Vagina (tissue), 2 donors: Measurements from ENCODE around the gene PRR5.

ENCODE experiments used
- CTCF ChIP-seq, 3 experiments: fragments of 450-650 bp in 2 of 3; fragments of 200-600 bp in 1 of 3; sonication (generic) in 1 of 3; IDR thresholded peaks; one replicate each; pipeline ENCODE4 v1.5.1; 2017 to 2019; ENCODE audit warnings: antibody characterized with exemption in 3 of 3, mild to moderate bottlenecking in 2 of 3, moderate library complexity in 2 of 3
- POLR2A ChIP-seq, 2 donors: fragments of 450-650 bp; IDR thresholded peaks; one replicate each; pipeline ENCODE4 v1.6.1; 2017; ENCODE audit warnings: antibody characterized with exemption in 2 of 2, mild to moderate bottlenecking in 2 of 2, moderate library complexity in 2 of 2
- POLR2AphosphoS5 ChIP-seq, 2 donors: sonication (generic); formaldehyde crosslinking; IDR thresholded peaks; one replicate each; pipeline ENCODE4 v1.9.0; 2017; ENCODE audit warnings: antibody characterized with exemption in 2 of 2, mild to moderate bottlenecking in 2 of 2, low read depth in 1 of 2; ENCODE audit not compliant: insufficient read depth in 1 of 2

- TF ChIP-seq CTCF (IDR thresholded peaks at IDR 0.05) (no peak), POLR2AphosphoS5 (IDR thresholded peaks at IDR 0.05; ENCODE audit: insufficient read depth in 1 of 2, low read depth in 1 of 2) (no peak), POLR2A (IDR thresholded peaks at IDR 0.05) (no peak)
These were observed 62.4 kb downstream of the PRR5 start for GRCh38 chr22:44764373-44764772.
